GM12878 (cell line): Measurements from ENCODE around the gene BCL2L12.

Experiments used
- CTCF ChIP-seq, 3 experiments: IDR thresholded peaks in 2 of 3; conservative IDR thresholded peaks in 1 of 3; 2 replicates each; pipeline ENCODE4 v1.5.1; 2011; ENCODE audit warnings: low read depth in 3 of 3, low read length in 3 of 3, mild to moderate bottlenecking in 3 of 3, control low read depth in 2 of 3, moderate library complexity in 2 of 3, inconsistent platforms in 1 of 3, mixed read lengths in 1 of 3; ENCODE audit not compliant: control insufficient read depth in 2 of 3, insufficient read depth in 1 of 3; ENCODE audit errors: extremely low read depth in 1 of 3
- GATAD2B ChIP-seq: fragments of 450-650 bp; conservative IDR thresholded peaks from 2 replicates; pipeline ENCODE4 v1.6.1; 2017; ENCODE audit warnings: low read depth, mild to moderate bottlenecking, moderate library complexity
- POLR2A ChIP-seq: IDR thresholded peaks from 2 replicates; pipeline ENCODE4 v1.6.1; 2011; ENCODE audit warnings: low read depth, mild to moderate bottlenecking, low read length

GRCh38 chr19:49669516-49669915 lies 3.8 kb downstream of the BCL2L12 start:
- TF ChIP-seq POLR2A (no peak), CTCF (IDR thresholded peaks at IDR 0.05 in 2 of 3, conservative IDR thresholded peaks at IDR 0.05 in 1 of 3; ENCODE audit: control insufficient read depth in 2 of 3, extremely low read depth in 1 of 3, insufficient read depth in 1 of 3, low read depth in 3 of 3, low read length in 3 of 3) (no peak), GATAD2B (no peak)
